ENCODE measurements around the gene SOX1. TPM values are rescaled to one million over a fixed set of nuclear protein-coding genes. Genes with fewer than 3 reads are reported as not detected.

The SOX1 gene
- total RNA-seq, 6 experiments from 2014 or later = not detected

DNA sequence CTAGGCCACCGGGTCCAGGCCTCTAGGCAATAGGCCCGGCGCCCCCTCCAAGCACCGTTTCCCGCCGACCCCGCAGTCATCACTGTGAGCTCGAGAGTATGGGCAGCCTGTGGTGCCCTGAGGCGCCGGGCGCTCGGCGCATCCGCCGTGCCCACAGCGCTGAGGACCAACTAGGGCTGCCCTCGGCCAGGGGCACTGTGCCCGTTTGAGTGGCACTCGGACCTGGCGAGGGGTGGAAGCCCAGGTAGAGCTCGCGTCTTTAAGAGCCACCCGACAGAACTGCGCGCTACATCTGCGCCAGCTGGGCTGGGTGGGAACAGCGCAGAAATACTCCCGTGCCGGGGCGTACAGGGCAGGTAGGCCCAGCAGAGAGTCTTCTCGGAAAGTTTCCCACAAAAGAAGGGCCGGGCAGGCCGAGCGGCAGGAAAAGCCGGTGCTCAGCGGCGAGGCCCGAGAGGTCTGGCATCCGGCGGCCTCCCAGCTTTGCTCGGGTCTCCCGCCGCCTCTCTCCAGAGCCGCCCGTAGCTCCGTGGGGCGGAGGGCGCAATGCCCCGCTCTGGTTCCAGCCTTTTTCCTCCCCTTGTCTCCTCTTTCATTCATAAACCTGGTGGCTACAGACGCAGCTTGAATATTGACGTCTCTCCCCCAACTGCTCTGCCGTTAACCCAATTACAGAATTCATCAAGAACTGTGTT, 5.4 kb upstream of the SOX1 start:
- H3K4me3 ChIP-seq = no peak overlapping the region
- WGBS (ENCODE audit: insufficient coverage, low coverage, low lambda C conversion rate, missing lambda C conversion rate) = 17% methylated on average over 9 of the region's 52 CpGs
- H3K9me3 ChIP-seq = no peaks in the 10 kb centered on the region
- intact Hi-C loops (cut with DNase I) = no loop called here
- no peak overlapping the region for H3K27ac ChIP-seq
- peaks cover 0 to 19% (median 0%) of the 10 kb centered on the region in 4 donors for H3K4me1 ChIP-seq
- ATAC-seq (no peak), DNase-seq (no peak)
- H3K27me3 ChIP-seq = peaks cover 14 to 78% of the 10 kb centered on the region in 2 donors
- TF ChIP-seq, protein P1, sequence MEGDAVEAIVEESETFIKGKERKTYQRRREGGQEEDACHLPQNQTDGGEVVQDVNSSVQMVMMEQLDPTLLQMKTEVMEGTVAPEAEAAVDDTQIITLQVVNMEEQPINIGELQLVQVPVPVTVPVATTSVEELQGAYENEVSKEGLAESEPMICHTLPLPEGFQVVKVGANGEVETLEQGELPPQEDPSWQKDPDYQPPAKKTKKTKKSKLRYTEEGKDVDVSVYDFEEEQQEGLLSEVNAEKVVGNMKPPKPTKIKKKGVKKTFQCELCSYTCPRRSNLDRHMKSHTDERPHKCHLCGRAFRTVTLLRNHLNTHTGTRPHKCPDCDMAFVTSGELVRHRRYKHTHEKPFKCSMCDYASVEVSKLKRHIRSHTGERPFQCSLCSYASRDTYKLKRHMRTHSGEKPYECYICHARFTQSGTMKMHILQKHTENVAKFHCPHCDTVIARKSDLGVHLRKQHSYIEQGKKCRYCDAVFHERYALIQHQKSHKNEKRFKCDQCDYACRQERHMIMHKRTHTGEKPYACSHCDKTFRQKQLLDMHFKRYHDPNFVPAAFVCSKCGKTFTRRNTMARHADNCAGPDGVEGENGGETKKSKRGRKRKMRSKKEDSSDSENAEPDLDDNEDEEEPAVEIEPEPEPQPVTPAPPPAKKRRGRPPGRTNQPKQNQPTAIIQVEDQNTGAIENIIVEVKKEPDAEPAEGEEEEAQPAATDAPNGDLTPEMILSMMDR (IDR thresholded peaks at IDR 0.05) = no peak
- TF ChIP-seq POLR2A (IDR thresholded peaks at IDR 0.05) = no peak
- no peaks in the 10 kb centered on the region for H3K36me3 ChIP-seq

GRCh38 chr13:112062072-112062567, 4.8 kb upstream of the SOX1 start:
- Histone ChIP-seq H3K9me3 (no peaks in the 10 kb centered on the region), H3K4me3 (no peak overlapping the region), H3K27ac (no peak overlapping the region), H3K27me3 (peaks cover 10 to 72% of the 10 kb centered on the region in 2 donors), H3K36me3 (no peaks in the 10 kb centered on the region), H3K4me1 (peaks cover 0 to 15% (median 0%) of the 10 kb centered on the region in 4 donors)
- DNase-seq (no peak), ATAC-seq (no peak)
- intact Hi-C loops (cut with DNase I) = no loop called here
- TF ChIP-seq, protein P1 (IDR thresholded peaks at IDR 0.05) = no peak
- TF ChIP-seq POLR2A (IDR thresholded peaks at IDR 0.05) = no peak
- 6% methylated on average over 25 of the region's 25 CpGs for WGBS (ENCODE audit: insufficient coverage, low coverage, low lambda C conversion rate, missing lambda C conversion rate)

- TF ChIP-seq POLR2A (IDR thresholded peaks at IDR 0.05) = no peak
- TF ChIP-seq, protein P1 (IDR thresholded peaks at IDR 0.05) = peak; percentile 18 to 32 (median 22)
- 6% methylated on average over 49 of the region's 78 CpGs for WGBS (ENCODE audit: insufficient coverage, low coverage, low lambda C conversion rate, missing lambda C conversion rate)
- H3K27ac ChIP-seq = no peak overlapping the region
- intact Hi-C loops (cut with DNase I) = no loop called here
- DNase-seq (no peak), ATAC-seq (peak in 1 of 4 donors; percentile 38)
- H3K4me3 ChIP-seq = no peak overlapping the region
- H3K36me3 ChIP-seq = no peaks in the 10 kb centered on the region
- peaks cover 0 to 8% (median 0%) of the 10 kb centered on the region in 4 donors for H3K4me1 ChIP-seq
- no peaks in the 10 kb centered on the region for H3K9me3 ChIP-seq
- peaks cover 9 to 64% of the 10 kb centered on the region in 2 donors for H3K27me3 ChIP-seq
Measured at GRCh38 chr13:112062571-112063570, 4.1 kb upstream of the SOX1 start.

DNA sequence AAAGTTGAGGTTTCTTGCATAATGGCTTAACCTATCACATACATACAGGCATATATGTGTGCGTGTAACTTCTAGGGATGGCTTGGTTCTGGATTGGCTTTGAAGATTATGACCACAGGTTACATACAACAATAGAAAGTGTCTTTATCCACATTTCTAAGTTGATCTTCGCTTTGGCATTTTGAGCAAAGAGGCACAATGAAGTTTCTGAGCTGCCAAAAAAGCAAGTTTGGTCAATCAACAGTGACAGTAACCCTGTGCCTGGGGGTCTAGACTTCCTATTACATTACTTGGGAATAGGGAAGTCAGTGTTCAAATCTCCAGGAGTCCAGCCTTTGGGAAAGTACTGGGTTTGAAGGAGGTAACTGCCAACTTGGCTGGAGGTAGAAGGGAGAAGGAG, 3.1 kb upstream of the SOX1 start:
- intact Hi-C loops (cut with DNase I) = no loop called here
- no peak overlapping the region for H3K4me3 ChIP-seq
- H3K4me1 ChIP-seq = peaks cover 0 to 7% (median 0%) of the 10 kb centered on the region in 4 donors
- H3K9me3 ChIP-seq = no peaks in the 10 kb centered on the region
- peaks cover 9 to 60% of the 10 kb centered on the region in 2 donors for H3K27me3 ChIP-seq
- TF ChIP-seq POLR2A (IDR thresholded peaks at IDR 0.05) = no peak
- TF ChIP-seq, protein P1 (IDR thresholded peaks at IDR 0.05) = no peak
- no peak overlapping the region for H3K27ac ChIP-seq
- DNase-seq = no peak
- WGBS (ENCODE audit: insufficient coverage, low coverage, low lambda C conversion rate, missing lambda C conversion rate) = 16% methylated on average over 2 of the region's 2 CpGs
- ATAC-seq = no peak
- no peaks in the 10 kb centered on the region for H3K36me3 ChIP-seq
